GM12878 (cell line): ENCODE results near the gene FAT4. TPM values are rescaled to one million over a fixed set of nuclear protein-coding genes. Genes with fewer than 3 reads are reported as not detected.

Experiments used
- ATAC-seq: fragments of 200-7000 bp; cut with Tn5 transposase; 3 replicates; pipeline ENCODE4 v1.9.1; 2020; ENCODE audit warnings: mild to moderate bottlenecking, moderate library complexity
- BruUV-seq: library from RNA; stranded (reverse); fragments of 400-500 nt; replicated peaks from 2 replicates; lab custom pipeline; 2021; lab: Mats Ljungman, UMichigan
- CTCF ChIA-PET: fragments of 300-600 bp; sonication (Branson Sonifier 250); formaldehyde crosslinking; extraction: SDS; loops from one replicate; lab custom pipeline; 2021; ENCODE audit warnings: inconsistent platforms; lab: Yijun Ruan, JAX
- POLR2A ChIA-PET: fragments of 350-600 bp; formaldehyde crosslinking; extraction: SDS; loops from one replicate; lab custom pipeline; 2021; ENCODE audit warnings: inconsistent platforms; lab: Charles Lee
- RAD21 ChIA-PET: fragments of 300-600 bp; sonication (Branson Sonifier 250); formaldehyde crosslinking; loops from one replicate; lab custom pipeline; 2023; ENCODE audit warnings: antibody characterized with exemption; ENCODE audit not compliant: unreplicated experiment; lab: Charles Lee
- SMC1A ChIA-PET: fragments of 300-600 bp; sonication (Branson Sonifier 250); formaldehyde crosslinking; loops from one replicate; lab custom pipeline; 2023; ENCODE audit not compliant: unreplicated experiment, uncharacterized antibody; lab: Charles Lee
- DNase-seq: peaks from one replicate; pipeline ENCODE4 v3.0.0-alpha.2; 2011; ENCODE audit warnings: low read depth, low spot score
- FAIRE-seq: peaks from 3 replicates; lab custom pipeline; 2011; peaks lifted over from hg19 to GRCh38; lab: Jason Lieb, UNC
- H2AFZ ChIP-seq: 2 replicates; pipeline ENCODE4 v1.6.0; 2011; ENCODE audit warnings: low read depth, low read length, control low read depth; ENCODE audit not compliant: control insufficient read depth
- H3K27ac ChIP-seq: 2 replicates; pipeline ENCODE4 v1.5.1; 2011; ENCODE audit warnings: control low read depth; ENCODE audit not compliant: control insufficient read depth, insufficient read depth
- H3K27me3 ChIP-seq, 2 experiments: replicated peaks in 1 of 2; 2 replicates each; pipeline versions ENCODE4 v1.6.0 to v1.6.1; 2011; ENCODE audit warnings: low read length in 1 of 2; ENCODE audit not compliant: control insufficient read depth in 2 of 2, insufficient read depth in 2 of 2
- H3K36me3 ChIP-seq, 2 experiments: 2 replicates each; pipeline ENCODE4 v1.5.1; 2011; ENCODE audit warnings: low read length in 1 of 2; ENCODE audit not compliant: control insufficient read depth in 2 of 2, insufficient read depth in 2 of 2
- H3K4me1 ChIP-seq: 2 replicates; pipeline ENCODE4 v1.6.1; 2011; ENCODE audit warnings: mild to moderate bottlenecking, low read length, moderate library complexity, mixed read lengths; ENCODE audit not compliant: control insufficient read depth, insufficient read depth
- H3K4me2 ChIP-seq: 2 replicates; pipeline ENCODE4 v1.6.0; 2011; ENCODE audit warnings: control low read depth; ENCODE audit not compliant: control insufficient read depth, insufficient read depth
- H3K4me3 ChIP-seq: fragments of 200-600 bp; sonication (generic); 2 replicates; pipeline ENCODE4 v1.5.1; 2016
- H3K79me2 ChIP-seq: 2 replicates; pipeline ENCODE4 v1.6.0; 2011; ENCODE audit warnings: low read length; ENCODE audit not compliant: control insufficient read depth, insufficient read depth
- H3K9ac ChIP-seq: 2 replicates; pipeline ENCODE4 v1.8.0; 2011; ENCODE audit warnings: low read length, control low read depth, mixed read lengths; ENCODE audit not compliant: control insufficient read depth, insufficient read depth
- H3K9me3 ChIP-seq: replicated peaks from 3 replicates; pipeline ENCODE4 v1.5.1; 2011; ENCODE audit warnings: mild to moderate bottlenecking, low read length; ENCODE audit not compliant: control insufficient read depth, insufficient read depth
- H4K20me1 ChIP-seq: 2 replicates; pipeline ENCODE4 v1.6.0; 2011; ENCODE audit not compliant: control insufficient read depth, insufficient read depth
- ETV6 ChIP-seq, 2 experiments: fragments of 450-650 bp in 1 of 2; IDR thresholded peaks in 1 of 2; conservative IDR thresholded peaks in 1 of 2; 2 replicates each; pipeline ENCODE4 v1.6.1; 2014; ENCODE audit warnings: antibody characterized with exemption in 1 of 2, borderline replicate concordance in 1 of 2, low read depth in 1 of 2, mild to moderate bottlenecking in 1 of 2, moderate library complexity in 1 of 2
- KAT2A ChIP-seq: conservative IDR thresholded peaks from 2 replicates; pipeline ENCODE4 v1.6.1; 2011; ENCODE audit warnings: low read depth, low read length; ENCODE audit not compliant: control insufficient read depth
- KLF5 ChIP-seq: fragments of 450-650 bp; IDR thresholded peaks from 2 replicates; pipeline ENCODE4 v1.6.1; 2014; ENCODE audit warnings: mild to moderate bottlenecking; ENCODE audit not compliant: partially characterized antibody
- MYB ChIP-seq: fragments of 150-350 bp; IDR thresholded peaks from 2 replicates; pipeline ENCODE4 v1.6.1; 2014; ENCODE audit warnings: mild to moderate bottlenecking, low read depth, low read length, borderline replicate concordance
- SIN3A ChIP-seq: IDR thresholded peaks from 2 replicates; pipeline ENCODE4 v1.6.1; 2012; ENCODE audit warnings: low read depth, low read length, improper control_type of control experiment
- SIX5 ChIP-seq: IDR thresholded peaks from 2 replicates; pipeline ENCODE4 v1.6.1; 2011; ENCODE audit warnings: mild to moderate bottlenecking, low read depth, low read length, moderate library complexity; ENCODE audit not compliant: severe bottlenecking
- SREBF1 ChIP-seq: IDR thresholded peaks from 2 replicates; pipeline ENCODE4 v1.6.1; 2012; ENCODE audit warnings: mild to moderate bottlenecking, low read length
- SREBF2 ChIP-seq: IDR thresholded peaks from 2 replicates; pipeline ENCODE4 v1.6.1; 2012; ENCODE audit warnings: mild to moderate bottlenecking, low read length
- TAF1 ChIP-seq: IDR thresholded peaks from 2 replicates; pipeline ENCODE4 v1.6.1; 2011; ENCODE audit warnings: mild to moderate bottlenecking, low read depth, low read length, borderline replicate concordance
- TARDBP ChIP-seq: IDR thresholded peaks from 2 replicates; pipeline ENCODE4 v1.6.1; 2016; ENCODE audit warnings: borderline replicate concordance
- TCF12 ChIP-seq: IDR thresholded peaks from 2 replicates; pipeline ENCODE4 v1.6.1; 2011; ENCODE audit warnings: low read depth, mild to moderate bottlenecking, low read length
- ZSCAN29 ChIP-seq: fragments of 450-650 bp; IDR thresholded peaks from 2 replicates; pipeline ENCODE4 v1.6.1; 2017; ENCODE audit warnings: mild to moderate bottlenecking, moderate library complexity
- WGBS: methylation state at CpG from one replicate; pipeline ENCODE4 v1.1.6; 2016; ENCODE audit warnings: low lambda C conversion rate; ENCODE audit not compliant: insufficient replicate concordance, insufficient coverage; ENCODE audit errors: missing lambda C conversion rate; 5-methylcytosine and 5-hydroxymethylcytosine counted together
- in situ Hi-C: fragments of 300-500 bp; cut with MboI; formaldehyde crosslinking; loops from 9 replicates; pipeline ENCODE4 v1.14.3; 2018; ENCODE audit warnings: mixed read lengths
- intact Hi-C: fragments of 100-400 bp; cut with micrococcal nuclease; formaldehyde crosslinking; loops from one replicate; pipeline ENCODE4 v1.14.2; 2022; ENCODE audit not compliant: unreplicated experiment
- polyA plus RNA-seq, 11 experiments: library from polyadenylated mRNA; depleted of rRNA in 4 of 11; unstranded in 6 of 11; stranded (reverse) in 5 of 11; fragments of >200 nt; fragmentation: Nextera tagmentation in 4 of 11; fragmentation: Illumina TruSeq in 1 of 11; extraction: Ambion mirVana in 4 of 11; extraction: Trizol in 1 of 11; gene quantifications; 1 replicate in 1 of 11; 2 replicates in 10 of 11; pipeline versions ENCODE4 v1.2.1 to v1.2.3, GENCODE V29; 2011 to 2016; ENCODE audit warnings: inconsistent platforms in 2 of 11, missing spikeins in 2 of 11, low read depth in 1 of 11
- total RNA-seq, 4 experiments: library from RNA; depleted of rRNA in 3 of 4; stranded (reverse); fragments of >200 nt in 3 of 4; fragmentation: Illumina TruSeq in 1 of 4; extraction: Trizol in 1 of 4; gene quantifications; 2 replicates each; pipeline versions ENCODE4 v1.2.1 to v1.2.3, GENCODE V29; 2013 to 2021
- TF ChIP-seq, protein P1 (sequence below): fragments of 450-650 bp; IDR thresholded peaks from 2 replicates; pipeline ENCODE4 v1.6.1; 2017; ENCODE audit warnings: mild to moderate bottlenecking, moderate library complexity
- TF ChIP-seq, protein P2 (sequence below): IDR thresholded peaks from 2 replicates; pipeline ENCODE4 v1.6.1; 2012; ENCODE audit warnings: low read depth, low read length, improper control_type of control experiment
- TF ChIP-seq, protein P3 (sequence below): fragments of 150-350 bp; IDR thresholded peaks from 2 replicates; pipeline ENCODE4 v1.6.1; 2014; ENCODE audit warnings: mild to moderate bottlenecking, low read depth, low read length

The FAT4 gene
- total and polyA plus RNA-seq, 10 of the 15 experiments (the other 5 are each of a cell fraction or from before 2014, with no cell fraction given): 0.03 TPM; not detected in 9

DNA sequence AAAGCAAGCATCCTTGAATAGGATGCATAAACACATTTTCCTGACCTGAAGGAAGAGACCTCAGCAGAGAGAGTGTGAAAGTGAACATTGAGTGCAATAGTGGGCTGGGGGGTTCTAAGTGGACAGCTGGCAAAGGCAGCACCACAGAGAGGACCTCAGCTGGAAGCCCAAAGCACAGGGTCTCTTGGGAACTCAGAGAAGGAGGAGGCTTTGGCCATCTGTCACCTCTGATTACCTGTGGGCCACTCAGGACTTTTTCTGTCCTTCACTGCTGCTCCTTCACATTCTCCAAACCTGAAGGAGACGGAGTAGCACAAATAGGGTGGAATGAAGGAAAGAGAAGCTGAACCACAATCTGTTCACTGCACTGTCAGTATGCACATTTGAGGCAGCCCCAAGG is 37.9 kb upstream of the FAT4 start (continued):
- TF ChIP-seq SIX5: no peak

DNA sequence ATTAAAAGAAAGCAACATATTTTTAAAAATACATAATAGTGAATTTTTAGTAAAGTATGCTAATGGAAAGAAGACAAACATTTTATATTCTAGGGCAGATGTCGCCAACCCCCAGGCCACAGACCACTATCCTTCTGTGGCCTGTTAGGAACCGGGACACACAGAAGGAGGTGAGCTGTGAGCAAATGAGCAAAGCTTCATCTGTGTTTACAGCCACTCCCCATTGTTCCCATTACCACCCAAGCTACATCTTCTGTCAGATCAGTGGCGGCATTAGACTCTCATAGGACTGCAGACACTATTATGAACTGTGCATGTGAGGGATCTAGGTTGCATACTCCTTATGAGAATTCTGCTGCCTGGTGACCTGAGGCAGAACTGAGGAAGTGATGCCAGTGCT is 37.0 kb upstream of the FAT4 start:
- POLR2A ChIA-PET: no interaction called here
- intact Hi-C loops: no loop called here

More for the DNA sequence above, 37.0 kb upstream of the FAT4 start:
- H4K20me1 ChIP-seq: no peaks in the 10 kb centered on the region
- no TSS peak for BruUV-seq
- H3K9ac ChIP-seq: no peak overlapping the region
- H3K27me3 ChIP-seq: no peaks in the 10 kb centered on the region; a peak in 1 of 4 replicates
- RAD21 ChIA-PET: no interaction called here
- H3K4me2 ChIP-seq: no peak overlapping the region
- DNase-seq (no peak), FAIRE-seq (no peak), ATAC-seq (no peak)
- SMC1A ChIA-PET: interaction anchor here (0.7 to 1.6 kb wide), 2 partner anchors 9 to 53 kb away, joined by 3 to 5 read pairs; no protein-coding TSS in a partner anchor
- H3K36me3 ChIP-seq: no peaks in the 10 kb centered on the region
- no peaks in the 10 kb centered on the region for H3K9me3 ChIP-seq
- H3K4me3 ChIP-seq: no peak overlapping the region
- no peaks in the 10 kb centered on the region for H3K79me2 ChIP-seq
- no peak overlapping the region for H2AFZ ChIP-seq
- H3K4me1 ChIP-seq: no peaks in the 10 kb centered on the region
- TF ChIP-seq, protein P1, sequence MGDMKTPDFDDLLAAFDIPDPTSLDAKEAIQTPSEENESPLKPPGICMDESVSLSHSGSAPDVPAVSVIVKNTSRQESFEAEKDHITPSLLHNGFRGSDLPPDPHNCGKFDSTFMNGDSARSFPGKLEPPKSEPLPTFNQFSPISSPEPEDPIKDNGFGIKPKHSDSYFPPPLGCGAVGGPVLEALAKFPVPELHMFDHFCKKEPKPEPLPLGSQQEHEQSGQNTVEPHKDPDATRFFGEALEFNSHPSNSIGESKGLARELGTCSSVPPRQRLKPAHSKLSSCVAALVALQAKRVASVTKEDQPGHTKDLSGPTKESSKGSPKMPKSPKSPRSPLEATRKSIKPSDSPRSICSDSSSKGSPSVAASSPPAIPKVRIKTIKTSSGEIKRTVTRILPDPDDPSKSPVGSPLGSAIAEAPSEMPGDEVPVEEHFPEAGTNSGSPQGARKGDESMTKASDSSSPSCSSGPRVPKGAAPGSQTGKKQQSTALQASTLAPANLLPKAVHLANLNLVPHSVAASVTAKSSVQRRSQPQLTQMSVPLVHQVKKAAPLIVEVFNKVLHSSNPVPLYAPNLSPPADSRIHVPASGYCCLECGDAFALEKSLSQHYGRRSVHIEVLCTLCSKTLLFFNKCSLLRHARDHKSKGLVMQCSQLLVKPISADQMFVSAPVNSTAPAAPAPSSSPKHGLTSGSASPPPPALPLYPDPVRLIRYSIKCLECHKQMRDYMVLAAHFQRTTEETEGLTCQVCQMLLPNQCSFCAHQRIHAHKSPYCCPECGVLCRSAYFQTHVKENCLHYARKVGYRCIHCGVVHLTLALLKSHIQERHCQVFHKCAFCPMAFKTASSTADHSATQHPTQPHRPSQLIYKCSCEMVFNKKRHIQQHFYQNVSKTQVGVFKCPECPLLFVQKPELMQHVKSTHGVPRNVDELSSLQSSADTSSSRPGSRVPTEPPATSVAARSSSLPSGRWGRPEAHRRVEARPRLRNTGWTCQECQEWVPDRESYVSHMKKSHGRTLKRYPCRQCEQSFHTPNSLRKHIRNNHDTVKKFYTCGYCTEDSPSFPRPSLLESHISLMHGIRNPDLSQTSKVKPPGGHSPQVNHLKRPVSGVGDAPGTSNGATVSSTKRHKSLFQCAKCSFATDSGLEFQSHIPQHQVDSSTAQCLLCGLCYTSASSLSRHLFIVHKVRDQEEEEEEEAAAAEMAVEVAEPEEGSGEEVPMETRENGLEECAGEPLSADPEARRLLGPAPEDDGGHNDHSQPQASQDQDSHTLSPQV: no peak
- TF ChIP-seq SIN3A (no peak), KAT2A (no peak), MYB (no peak), ZSCAN29 (no peak), ETV6 (conservative IDR thresholded peaks at IDR 0.05 in 1 of 2, IDR thresholded peaks at IDR 0.05 in 1 of 2; ENCODE audit: borderline replicate concordance in 1 of 2, low read depth in 1 of 2) (no peak), SREBF1 (no peak), TARDBP (no peak), KLF5 (no peak), TAF1 (no peak), SREBF2 (no peak), TCF12 (no peak)
- TF ChIP-seq, protein P2, sequence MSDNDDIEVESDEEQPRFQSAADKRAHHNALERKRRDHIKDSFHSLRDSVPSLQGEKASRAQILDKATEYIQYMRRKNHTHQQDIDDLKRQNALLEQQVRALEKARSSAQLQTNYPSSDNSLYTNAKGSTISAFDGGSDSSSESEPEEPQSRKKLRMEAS: no peak
- TF ChIP-seq, protein P3, sequence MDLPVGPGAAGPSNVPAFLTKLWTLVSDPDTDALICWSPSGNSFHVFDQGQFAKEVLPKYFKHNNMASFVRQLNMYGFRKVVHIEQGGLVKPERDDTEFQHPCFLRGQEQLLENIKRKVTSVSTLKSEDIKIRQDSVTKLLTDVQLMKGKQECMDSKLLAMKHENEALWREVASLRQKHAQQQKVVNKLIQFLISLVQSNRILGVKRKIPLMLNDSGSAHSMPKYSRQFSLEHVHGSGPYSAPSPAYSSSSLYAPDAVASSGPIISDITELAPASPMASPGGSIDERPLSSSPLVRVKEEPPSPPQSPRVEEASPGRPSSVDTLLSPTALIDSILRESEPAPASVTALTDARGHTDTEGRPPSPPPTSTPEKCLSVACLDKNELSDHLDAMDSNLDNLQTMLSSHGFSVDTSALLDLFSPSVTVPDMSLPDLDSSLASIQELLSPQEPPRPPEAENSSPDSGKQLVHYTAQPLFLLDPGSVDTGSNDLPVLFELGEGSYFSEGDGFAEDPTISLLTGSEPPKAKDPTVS: no peak
- CTCF ChIA-PET: no interaction called here
- in situ Hi-C loops: loop anchor here (25.0 kb wide), 1 partner anchor 940 kb away; no protein-coding TSS in a partner anchor
- WGBS: 26% methylated on average over 3 of the region's 3 CpGs
- H3K27ac ChIP-seq: no peak overlapping the region
